ENCODE results near the gene DIAPH1.

GRCh38 chr5:141532726-141533125 lies 86.1 kb downstream of the DIAPH1 start:
- TF ChIP-seq CTCF (IDR thresholded peaks at IDR 0.05) (no peak), POLR2A (IDR thresholded peaks at IDR 0.05) (no peak)
